Mesendoderm (in vitro differentiated cells): ENCODE results near the gene CD3G.

Experiments used
- DNase-seq: peaks from one replicate; pipeline ENCODE4 v3.0.0; 2013
- H2AK5ac ChIP-seq: 2 replicates; pipeline ENCODE4 v1.6.1; 2013; ENCODE audit warnings: low read length, inconsistent platforms
- H2BK120ac ChIP-seq: 2 replicates; pipeline ENCODE4 v1.6.1; 2013; ENCODE audit warnings: low read depth, mild to moderate bottlenecking, low read length, moderate library complexity, mixed read lengths
- H2BK15ac ChIP-seq: replicated peaks from 2 replicates; pipeline ENCODE4 v1.6.1; 2013; ENCODE audit warnings: low read depth, mild to moderate bottlenecking, moderate library complexity
- H2BK5ac ChIP-seq: 2 replicates; pipeline ENCODE4 v1.6.1; 2013; ENCODE audit warnings: low read length, inconsistent platforms
- H3K18ac ChIP-seq: 2 replicates; pipeline ENCODE4 v1.6.1; 2013; ENCODE audit warnings: mild to moderate bottlenecking, low read length, mixed read lengths
- H3K23ac ChIP-seq: one replicate; pipeline ENCODE4 v1.6.1; 2013; ENCODE audit warnings: low read length
- H3K27ac ChIP-seq: 2 replicates; pipeline ENCODE4 v1.5.1; 2013; ENCODE audit warnings: low read depth, mild to moderate bottlenecking, inconsistent platforms, low read length, moderate library complexity
- H3K27me3 ChIP-seq: 2 replicates; pipeline ENCODE4 v1.6.1; 2013; ENCODE audit warnings: low read length, control low read depth, mild to moderate bottlenecking, inconsistent platforms; ENCODE audit not compliant: insufficient read depth, poor library complexity
- H3K36me3 ChIP-seq: 2 replicates; pipeline ENCODE4 v1.6.1; 2013; ENCODE audit warnings: low read length, inconsistent platforms; ENCODE audit not compliant: control insufficient read depth, insufficient read depth
- H3K4ac ChIP-seq: one replicate; pipeline ENCODE4 v1.6.1; 2013; ENCODE audit warnings: low read depth, mild to moderate bottlenecking, low read length, moderate library complexity
- H3K4me1 ChIP-seq: 2 replicates; pipeline ENCODE4 v1.6.1; 2013; ENCODE audit warnings: low read depth, low read length, inconsistent platforms; ENCODE audit not compliant: control insufficient read depth
- H3K4me2 ChIP-seq: 2 replicates; pipeline ENCODE4 v1.6.1; 2013; ENCODE audit warnings: low read length
- H3K4me3 ChIP-seq: 2 replicates; pipeline ENCODE4 v1.5.1; 2013; ENCODE audit warnings: mild to moderate bottlenecking, low read length
- H3K56ac ChIP-seq: one replicate; pipeline ENCODE4 v1.6.1; 2013; ENCODE audit warnings: low read length
- H3K79me1 ChIP-seq: 2 replicates; pipeline ENCODE4 v1.6.1; 2013; ENCODE audit warnings: low read length, inconsistent platforms
- H3K79me2 ChIP-seq: 2 replicates; pipeline ENCODE4 v1.6.1; 2013; ENCODE audit warnings: mild to moderate bottlenecking, low read length; ENCODE audit not compliant: control insufficient read depth, insufficient read depth
- H3K9ac ChIP-seq: 2 replicates; pipeline ENCODE4 v1.6.1; 2013; ENCODE audit warnings: low read length, inconsistent platforms
- H4K5ac ChIP-seq: one replicate; pipeline ENCODE4 v1.6.1; 2013; ENCODE audit warnings: low read length
- H4K8ac ChIP-seq: one replicate; pipeline ENCODE4 v1.6.1; 2013; ENCODE audit warnings: low read depth, mild to moderate bottlenecking, control low read depth, low read length, moderate library complexity
- WGBS: extraction: QIAGEN DNeasy Blood & Tissue Kit; methylation state at CpG from one replicate; pipeline ENCODE4 v1.1.7; 2013; ENCODE audit warnings: low lambda C conversion rate, missing lambda C conversion rate; ENCODE audit not compliant: insufficient coverage; ENCODE audit errors: extremely low coverage; 5-methylcytosine and 5-hydroxymethylcytosine counted together

CD3G gene

DNA sequence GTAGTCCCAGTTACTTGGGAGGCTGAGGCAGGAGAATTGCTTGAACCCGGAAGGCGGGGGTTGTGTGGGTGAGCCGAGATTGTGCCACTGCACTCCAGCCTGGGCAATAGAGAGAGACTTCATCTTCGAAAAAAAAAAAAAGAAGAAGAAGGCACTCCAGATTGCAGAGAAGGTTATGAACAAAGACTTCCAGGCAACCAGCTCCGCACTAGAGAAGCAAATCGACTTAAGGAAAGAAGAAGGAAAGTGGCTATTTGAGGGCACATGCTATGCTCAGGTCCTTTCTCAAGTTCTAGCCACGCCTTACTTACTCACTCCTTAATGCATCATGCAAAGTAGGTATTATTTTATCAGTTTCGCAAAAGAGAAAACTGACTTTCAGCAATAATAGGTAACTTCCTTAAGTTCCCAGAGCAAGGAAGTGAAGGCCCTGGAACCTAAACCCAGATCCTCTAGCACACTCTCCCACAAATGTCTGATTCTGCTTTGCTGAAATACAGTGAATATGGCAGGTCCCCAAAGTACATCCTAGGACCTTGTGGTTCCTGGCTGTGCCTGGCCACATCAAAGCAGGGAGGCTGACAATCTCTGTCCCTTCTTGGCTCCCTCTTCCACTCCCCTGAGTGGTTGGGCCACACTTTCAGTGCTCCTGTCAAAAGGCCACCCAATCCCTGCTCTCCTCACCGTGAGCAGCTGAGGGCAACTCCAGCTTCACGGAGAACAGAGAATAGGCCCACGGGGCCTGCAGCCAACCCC, 25.4 kb upstream of the CD3G start:
- H3K4ac ChIP-seq = no peak overlapping the region
- no peak overlapping the region for H3K27ac ChIP-seq
- H2BK15ac ChIP-seq = no peak overlapping the region
- H3K79me1 ChIP-seq = no peaks in the 10 kb centered on the region
- H3K27me3 ChIP-seq = no peaks in the 10 kb centered on the region
- no peak overlapping the region for H2AK5ac ChIP-seq
- no peak overlapping the region for H4K8ac ChIP-seq
- no peak overlapping the region for H3K56ac ChIP-seq
- no peaks in the 10 kb centered on the region for H3K36me3 ChIP-seq
- no peak overlapping the region for H3K18ac ChIP-seq
- no peak overlapping the region for H3K23ac ChIP-seq
- no peaks in the 10 kb centered on the region for H3K79me2 ChIP-seq
- no CpG with 5 or more reads among the region's 11 CpGs for WGBS
- no peaks in the 10 kb centered on the region for H3K4me1 ChIP-seq
- no peak overlapping the region for H4K5ac ChIP-seq
- no peak overlapping the region for H3K4me3 ChIP-seq
- no peak for DNase-seq
- no peak overlapping the region for H3K4me2 ChIP-seq
- no peak overlapping the region for H3K9ac ChIP-seq
- H2BK120ac ChIP-seq = no peak overlapping the region
- H2BK5ac ChIP-seq = no peak overlapping the region

- no CpG with 5 or more reads among the region's 1 CpG for WGBS
- no peak overlapping the region for H2BK15ac ChIP-seq
- H2AK5ac ChIP-seq = no peak overlapping the region
- H4K8ac ChIP-seq = no peak overlapping the region
- no peak overlapping the region for H2BK5ac ChIP-seq
- H3K79me1 ChIP-seq = no peaks in the 10 kb centered on the region
- no peak overlapping the region for H3K4me3 ChIP-seq
- H3K18ac ChIP-seq = no peak overlapping the region
- no peaks in the 10 kb centered on the region for H3K79me2 ChIP-seq
- no peak overlapping the region for H3K56ac ChIP-seq
- DNase-seq = no peak
- H3K4me2 ChIP-seq = no peak overlapping the region
- no peak overlapping the region for H3K4ac ChIP-seq
- H3K23ac ChIP-seq = no peak overlapping the region
- no peaks in the 10 kb centered on the region for H3K4me1 ChIP-seq
- H3K9ac ChIP-seq = no peak overlapping the region
- no peak overlapping the region for H4K5ac ChIP-seq
- no peak overlapping the region for H3K27ac ChIP-seq
- no peaks in the 10 kb centered on the region for H3K36me3 ChIP-seq
- no peak overlapping the region for H2BK120ac ChIP-seq
- no peaks in the 10 kb centered on the region for H3K27me3 ChIP-seq
These were observed 24.8 kb upstream of the CD3G start for GRCh38 chr11:118319337-118319707.

- H3K4me3 ChIP-seq = no peak overlapping the region
- no peak overlapping the region for H4K5ac ChIP-seq
- H2BK15ac ChIP-seq = no peak overlapping the region
- H3K36me3 ChIP-seq = no peaks in the 10 kb centered on the region
- H2AK5ac ChIP-seq = no peak overlapping the region
- no peak overlapping the region for H3K18ac ChIP-seq
- WGBS = no CpG with 5 or more reads among the region's 3 CpGs
- H4K8ac ChIP-seq = no peak overlapping the region
- H3K27me3 ChIP-seq = no peaks in the 10 kb centered on the region
- no peaks in the 10 kb centered on the region for H3K79me1 ChIP-seq
- no peaks in the 10 kb centered on the region for H3K79me2 ChIP-seq
- no peak overlapping the region for H3K4me2 ChIP-seq
- H3K23ac ChIP-seq = no peak overlapping the region
- no peak overlapping the region for H2BK120ac ChIP-seq
- H2BK5ac ChIP-seq = no peak overlapping the region
- no peak overlapping the region for H3K56ac ChIP-seq
- H3K4ac ChIP-seq = no peak overlapping the region
- no peak overlapping the region for H3K27ac ChIP-seq
- H3K9ac ChIP-seq = no peak overlapping the region
- no peaks in the 10 kb centered on the region for H3K4me1 ChIP-seq
- DNase-seq = no peak
These were observed 23.6 kb upstream of the CD3G start for GRCh38 chr11:118320515-118320914.

DNA sequence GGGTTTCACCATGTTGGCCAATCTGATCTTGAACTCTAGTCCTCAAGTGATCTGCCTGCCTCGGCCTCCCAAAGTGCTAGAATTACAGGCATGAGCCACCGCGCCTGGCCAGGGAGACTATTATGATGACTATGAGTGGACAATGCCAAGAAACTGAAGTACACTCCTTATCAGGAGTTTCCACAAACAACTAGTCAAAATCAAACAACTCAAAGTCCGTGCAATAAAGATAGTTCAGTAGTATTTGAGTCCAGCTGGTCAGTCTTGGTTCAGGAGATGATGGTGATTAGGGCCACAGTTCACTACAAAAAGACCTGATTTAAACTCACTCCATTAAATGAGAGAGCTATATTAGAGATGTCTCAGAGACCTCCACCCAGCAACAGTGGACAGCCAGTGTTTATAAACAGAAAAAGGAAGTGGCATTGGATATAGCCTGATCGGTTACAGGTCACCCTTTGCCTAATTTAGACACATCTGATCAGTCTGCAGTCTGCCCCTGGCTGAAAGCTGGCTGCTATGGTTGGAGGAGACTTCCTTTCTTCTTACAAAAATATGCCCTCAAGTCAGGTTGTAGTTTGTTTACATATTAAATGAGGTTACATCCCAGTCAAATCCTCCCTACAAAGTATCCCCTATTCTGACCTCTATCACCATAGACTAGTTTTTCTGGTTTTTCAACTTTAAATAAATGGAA, 22.6 kb upstream of the CD3G start:
- no peaks in the 10 kb centered on the region for H3K36me3 ChIP-seq
- no peaks in the 10 kb centered on the region for H3K4me1 ChIP-seq
- H3K56ac ChIP-seq = no peak overlapping the region
- H2AK5ac ChIP-seq = no peak overlapping the region
- DNase-seq = peak; percentile 13
- H3K23ac ChIP-seq = no peak overlapping the region
- H2BK15ac ChIP-seq = no peak overlapping the region
- no CpG with 5 or more reads among the region's 5 CpGs for WGBS
- no peak overlapping the region for H3K27ac ChIP-seq
- no peaks in the 10 kb centered on the region for H3K79me1 ChIP-seq
- no peak overlapping the region for H2BK120ac ChIP-seq
- no peak overlapping the region for H3K4me3 ChIP-seq
- H4K5ac ChIP-seq = no peak overlapping the region
- H3K4me2 ChIP-seq = no peak overlapping the region
- H3K18ac ChIP-seq = no peak overlapping the region
- no peaks in the 10 kb centered on the region for H3K79me2 ChIP-seq
- H2BK5ac ChIP-seq = no peak overlapping the region
- no peak overlapping the region for H3K4ac ChIP-seq
- no peak overlapping the region for H4K8ac ChIP-seq
- no peak overlapping the region for H3K9ac ChIP-seq
- no peaks in the 10 kb centered on the region for H3K27me3 ChIP-seq

DNA sequence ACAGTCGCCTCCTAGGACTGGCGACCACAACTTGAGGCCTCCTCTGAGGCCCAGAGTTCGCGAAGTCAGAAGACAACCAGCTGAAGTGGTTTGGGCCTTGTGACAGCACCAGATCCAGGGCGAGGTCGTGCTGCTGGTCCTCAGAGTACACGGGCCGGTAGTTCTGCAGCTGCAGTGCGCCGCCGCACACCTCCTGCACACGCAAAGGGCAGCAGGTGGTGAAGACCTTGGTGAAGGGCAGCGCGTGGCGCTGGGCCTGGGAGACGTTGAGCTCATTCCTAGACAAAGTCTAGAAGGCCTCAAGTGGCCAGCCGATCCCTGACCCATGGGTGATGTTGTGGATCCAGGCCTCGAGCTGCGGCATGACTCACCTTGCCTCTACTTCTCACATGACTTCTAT, 21.4 kb upstream of the CD3G start:
- H3K36me3 ChIP-seq = no peaks in the 10 kb centered on the region
- no peak overlapping the region for H2BK120ac ChIP-seq
- no peak overlapping the region for H3K56ac ChIP-seq
- H3K23ac ChIP-seq = no peak overlapping the region
- H3K4me1 ChIP-seq = no peaks in the 10 kb centered on the region
- DNase-seq = no peak
- H2BK15ac ChIP-seq = no peak overlapping the region
- no peaks in the 10 kb centered on the region for H3K27me3 ChIP-seq
- H4K5ac ChIP-seq = no peak overlapping the region
- H3K18ac ChIP-seq = no peak overlapping the region
- no peak overlapping the region for H2AK5ac ChIP-seq
- H3K27ac ChIP-seq = no peak overlapping the region
- no peak overlapping the region for H3K4me3 ChIP-seq
- H3K79me2 ChIP-seq = no peaks in the 10 kb centered on the region
- H3K9ac ChIP-seq = no peak overlapping the region
- no peak overlapping the region for H3K4me2 ChIP-seq
- no peak overlapping the region for H3K4ac ChIP-seq
- no peak overlapping the region for H4K8ac ChIP-seq
- H2BK5ac ChIP-seq = no peak overlapping the region
- H3K79me1 ChIP-seq = no peaks in the 10 kb centered on the region
- no CpG with 5 or more reads among the region's 19 CpGs for whole genome bisulfite sequencing

GRCh38 chr11:118325283-118325682, 18.9 kb upstream of the CD3G start:
- Histone ChIP-seq H3K23ac (no peak overlapping the region), H3K27ac (no peak overlapping the region), H2AK5ac (no peak overlapping the region), H3K56ac (no peak overlapping the region), H3K4me2 (no peak overlapping the region), H4K5ac (no peak overlapping the region), H3K18ac (no peak overlapping the region), H3K9ac (no peak overlapping the region), H2BK5ac (no peak overlapping the region), H3K36me3 (no peaks in the 10 kb centered on the region), H3K4ac (no peak overlapping the region), H2BK15ac (no peak overlapping the region), H3K79me1 (no peaks in the 10 kb centered on the region), H4K8ac (no peak overlapping the region), H3K4me3 (no peak overlapping the region), H3K27me3 (no peaks in the 10 kb centered on the region), H3K79me2 (no peaks in the 10 kb centered on the region), H3K4me1 (no peaks in the 10 kb centered on the region), H2BK120ac (no peak overlapping the region)
- no peak for DNase-seq
